ENCODE measurements around the gene TSPOAP1.

Gene TSPOAP1

DNA sequence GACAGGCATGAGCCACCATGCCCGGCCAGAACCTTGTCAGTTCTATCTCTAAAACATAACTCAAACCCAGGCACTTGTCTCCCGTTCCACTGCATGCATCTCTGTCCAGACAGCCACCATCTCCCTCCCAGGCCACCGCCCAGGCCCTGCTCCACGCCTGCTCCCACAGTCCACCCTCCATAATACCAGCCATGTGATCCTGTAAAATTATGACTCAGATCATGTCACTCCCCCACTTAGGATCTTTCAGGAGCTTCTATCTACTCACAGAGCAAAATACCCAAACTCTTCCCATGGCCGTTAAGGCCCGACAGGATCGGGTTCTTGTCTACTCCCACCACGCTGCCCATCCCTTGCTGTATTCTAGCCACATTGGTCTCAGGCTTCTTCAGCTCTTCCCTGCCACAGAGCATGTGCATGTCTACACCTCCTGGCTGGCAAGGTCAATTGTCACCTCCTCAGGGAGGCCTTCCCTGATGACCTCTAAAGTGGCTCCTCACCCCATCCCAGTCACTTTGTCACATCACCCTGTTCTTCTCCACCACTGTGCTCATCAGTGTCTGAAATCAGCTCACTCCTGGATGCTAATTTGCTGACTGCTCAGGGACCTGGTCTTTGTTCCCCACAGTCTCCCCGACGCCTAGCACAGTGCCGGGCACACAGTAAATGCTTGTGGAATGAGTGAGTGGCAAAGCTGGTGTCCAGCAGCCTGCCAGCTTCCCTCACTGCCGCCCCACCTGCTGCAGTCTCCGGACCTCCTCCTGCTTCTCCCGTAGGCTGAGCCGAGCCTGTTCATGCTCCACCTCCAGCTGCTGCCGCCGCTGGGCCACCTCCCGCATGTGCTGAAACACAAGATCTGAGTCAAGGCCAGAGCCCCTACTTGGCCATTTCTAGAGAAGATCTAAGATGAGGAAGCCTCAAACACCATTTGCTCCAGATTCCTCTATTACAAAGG lies 6.7 kb downstream of the TSPOAP1 start:
- ATAC-seq: no peak
- TF ChIP-seq PPARA (CRISPR knock-in tag; IDR thresholded peaks at IDR 0.05; ENCODE audit: borderline replicate concordance): no peak
- TF ChIP-seq, protein P1, sequence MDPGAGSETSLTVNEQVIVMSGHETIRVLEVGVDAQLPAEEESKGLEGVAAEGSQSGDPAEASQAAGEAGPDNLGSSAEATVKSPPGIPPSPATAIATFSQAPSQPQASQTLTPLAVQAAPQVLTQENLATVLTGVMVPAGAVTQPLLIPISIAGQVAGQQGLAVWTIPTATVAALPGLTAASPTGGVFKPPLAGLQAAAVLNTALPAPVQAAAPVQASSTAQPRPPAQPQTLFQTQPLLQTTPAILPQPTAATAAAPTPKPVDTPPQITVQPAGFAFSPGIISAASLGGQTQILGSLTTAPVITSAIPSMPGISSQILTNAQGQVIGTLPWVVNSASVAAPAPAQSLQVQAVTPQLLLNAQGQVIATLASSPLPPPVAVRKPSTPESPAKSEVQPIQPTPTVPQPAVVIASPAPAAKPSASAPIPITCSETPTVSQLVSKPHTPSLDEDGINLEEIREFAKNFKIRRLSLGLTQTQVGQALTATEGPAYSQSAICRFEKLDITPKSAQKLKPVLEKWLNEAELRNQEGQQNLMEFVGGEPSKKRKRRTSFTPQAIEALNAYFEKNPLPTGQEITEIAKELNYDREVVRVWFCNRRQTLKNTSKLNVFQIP (CRISPR knock-in tag; IDR thresholded peaks at IDR 0.05; ENCODE audit: borderline replicate concordance, low read depth): no peak
- TF ChIP-seq ESRRG (CRISPR knock-in tag; IDR thresholded peaks at IDR 0.05): no peak
- TF ChIP-seq ISL1 (CRISPR knock-in tag; IDR thresholded peaks at IDR 0.05): no peak
- no peak for TF ChIP-seq ZC3H10 (CRISPR knock-in tag; IDR thresholded peaks at IDR 0.05)
- TF ChIP-seq SNAI2 (CRISPR knock-in tag; IDR thresholded peaks at IDR 0.05): no peak
- TF ChIP-seq ZNF565 (CRISPR knock-in tag; conservative IDR thresholded peaks at IDR 0.05; ENCODE audit: low read depth): no peak
- no peak for TF ChIP-seq OSR1 (CRISPR knock-in tag; IDR thresholded peaks at IDR 0.05)
- TF ChIP-seq ARNTL (CRISPR knock-in tag; IDR thresholded peaks at IDR 0.05; ENCODE audit: borderline replicate concordance, low read depth): no peak
- TF ChIP-seq CSDC2 (CRISPR knock-in tag; IDR thresholded peaks at IDR 0.05): no peak
- no peak for TF ChIP-seq TCF4 (CRISPR knock-in tag; IDR thresholded peaks at IDR 0.05; ENCODE audit: borderline replicate concordance)
- TF ChIP-seq ZFP3 (CRISPR knock-in tag; IDR thresholded peaks at IDR 0.05): no peak

- ATAC-seq: no peak
- TF ChIP-seq TSHZ2 (CRISPR knock-in tag; IDR thresholded peaks at IDR 0.05): no peak
- no peak for TF ChIP-seq ZNF8 (CRISPR knock-in tag; IDR thresholded peaks at IDR 0.05)
- TF ChIP-seq BACH2 (CRISPR knock-in tag; IDR thresholded peaks at IDR 0.05; ENCODE audit: borderline replicate concordance): no peak
- TF ChIP-seq ZFP3 (CRISPR knock-in tag; IDR thresholded peaks at IDR 0.05): no peak
- TF ChIP-seq, protein P2, sequence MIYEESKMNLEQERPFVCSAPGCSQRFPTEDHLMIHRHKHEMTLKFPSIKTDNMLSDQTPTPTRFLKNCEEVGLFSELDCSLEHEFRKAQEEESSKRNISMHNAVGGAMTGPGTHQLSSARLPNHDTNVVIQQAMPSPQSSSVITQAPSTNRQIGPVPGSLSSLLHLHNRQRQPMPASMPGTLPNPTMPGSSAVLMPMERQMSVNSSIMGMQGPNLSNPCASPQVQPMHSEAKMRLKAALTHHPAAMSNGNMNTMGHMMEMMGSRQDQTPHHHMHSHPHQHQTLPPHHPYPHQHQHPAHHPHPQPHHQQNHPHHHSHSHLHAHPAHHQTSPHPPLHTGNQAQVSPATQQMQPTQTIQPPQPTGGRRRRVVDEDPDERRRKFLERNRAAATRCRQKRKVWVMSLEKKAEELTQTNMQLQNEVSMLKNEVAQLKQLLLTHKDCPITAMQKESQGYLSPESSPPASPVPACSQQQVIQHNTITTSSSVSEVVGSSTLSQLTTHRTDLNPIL (CRISPR knock-in tag; IDR thresholded peaks at IDR 0.05; ENCODE audit: low read depth): no peak
- TF ChIP-seq, protein P3, sequence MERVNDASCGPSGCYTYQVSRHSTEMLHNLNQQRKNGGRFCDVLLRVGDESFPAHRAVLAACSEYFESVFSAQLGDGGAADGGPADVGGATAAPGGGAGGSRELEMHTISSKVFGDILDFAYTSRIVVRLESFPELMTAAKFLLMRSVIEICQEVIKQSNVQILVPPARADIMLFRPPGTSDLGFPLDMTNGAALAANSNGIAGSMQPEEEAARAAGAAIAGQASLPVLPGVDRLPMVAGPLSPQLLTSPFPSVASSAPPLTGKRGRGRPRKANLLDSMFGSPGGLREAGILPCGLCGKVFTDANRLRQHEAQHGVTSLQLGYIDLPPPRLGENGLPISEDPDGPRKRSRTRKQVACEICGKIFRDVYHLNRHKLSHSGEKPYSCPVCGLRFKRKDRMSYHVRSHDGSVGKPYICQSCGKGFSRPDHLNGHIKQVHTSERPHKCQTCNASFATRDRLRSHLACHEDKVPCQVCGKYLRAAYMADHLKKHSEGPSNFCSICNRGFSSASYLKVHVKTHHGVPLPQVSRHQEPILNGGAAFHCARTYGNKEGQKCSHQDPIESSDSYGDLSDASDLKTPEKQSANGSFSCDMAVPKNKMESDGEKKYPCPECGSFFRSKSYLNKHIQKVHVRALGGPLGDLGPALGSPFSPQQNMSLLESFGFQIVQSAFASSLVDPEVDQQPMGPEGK (CRISPR knock-in tag; IDR thresholded peaks at IDR 0.05; ENCODE audit: borderline replicate concordance): no peak
Observed at GRCh38 chr17:58320570-58321323, 7.8 kb downstream of the TSPOAP1 start.

DNA sequence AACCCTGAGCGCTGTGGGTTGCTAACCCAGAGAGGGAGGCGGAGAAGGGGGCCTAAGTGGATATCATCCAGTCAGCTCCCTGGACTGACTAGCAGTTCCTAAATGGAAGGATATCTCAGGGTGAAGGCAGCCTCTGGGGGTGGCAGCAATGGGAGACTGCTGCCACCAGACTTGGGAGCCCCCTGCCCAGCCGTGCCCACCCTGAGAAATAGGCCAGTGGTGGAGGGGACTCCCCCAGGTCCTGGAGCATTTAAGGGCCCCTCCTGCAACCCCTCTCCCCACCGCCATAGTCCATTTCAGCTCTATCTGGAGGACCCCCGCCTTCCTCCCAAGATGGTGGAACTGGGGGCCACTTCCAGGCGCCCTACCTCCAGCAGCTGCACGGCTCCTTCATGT lies 8.4 kb downstream of the TSPOAP1 start:
- no peak for TF ChIP-seq OSR1 (CRISPR knock-in tag; IDR thresholded peaks at IDR 0.05)
- TF ChIP-seq, protein P1 (CRISPR knock-in tag; IDR thresholded peaks at IDR 0.05; ENCODE audit: borderline replicate concordance, low read depth): no peak
- no peak for TF ChIP-seq ISL1 (CRISPR knock-in tag; IDR thresholded peaks at IDR 0.05)
- no peak for TF ChIP-seq ZNF70 (CRISPR knock-in tag; IDR thresholded peaks at IDR 0.05)
- no peak for TF ChIP-seq GLIS3 (CRISPR knock-in tag; IDR thresholded peaks at IDR 0.05)
- no peak for TF ChIP-seq RARB (CRISPR knock-in tag; IDR thresholded peaks at IDR 0.05)
- TF ChIP-seq SNAI2 (CRISPR knock-in tag; IDR thresholded peaks at IDR 0.05): no peak
- TF ChIP-seq ZFP3 (CRISPR knock-in tag; IDR thresholded peaks at IDR 0.05): no peak
- no peak for TF ChIP-seq ZNF565 (CRISPR knock-in tag; conservative IDR thresholded peaks at IDR 0.05; ENCODE audit: low read depth)
- TF ChIP-seq TOX (CRISPR knock-in tag; IDR thresholded peaks at IDR 0.05; ENCODE audit: borderline replicate concordance): no peak
- TF ChIP-seq ZC3H10 (CRISPR knock-in tag; IDR thresholded peaks at IDR 0.05): no peak
- TF ChIP-seq, protein P3 (CRISPR knock-in tag; IDR thresholded peaks at IDR 0.05; ENCODE audit: borderline replicate concordance): no peak
- TF ChIP-seq, protein P2 (CRISPR knock-in tag; IDR thresholded peaks at IDR 0.05; ENCODE audit: low read depth): no peak
- no peak for ATAC-seq
